ENCODE results near the gene CFAP74.

Gene CFAP74

GRCh38 chr1:2036287-2036686 lies 32.7 kb upstream of the CFAP74 start:
- Histone ChIP-seq H3K4me1 (ENCODE audit: control insufficient read depth, insufficient read depth, low read length) (no peaks in the 10 kb centered on the region), H3K9me3 (ENCODE audit: control insufficient read depth, insufficient read depth, low read length) (no peaks in the 10 kb centered on the region), H3K27me3 (ENCODE audit: control insufficient read depth, insufficient read depth, low read length) (no peaks in the 10 kb centered on the region), H3K36me3 (ENCODE audit: control insufficient read depth, insufficient read depth, low read length) (no peaks in the 10 kb centered on the region), H3K9ac (ENCODE audit: low read depth, low read length) (no peak overlapping the region), H3K4me3 (ENCODE audit: low read depth, low read length) (no peak overlapping the region)

DNA sequence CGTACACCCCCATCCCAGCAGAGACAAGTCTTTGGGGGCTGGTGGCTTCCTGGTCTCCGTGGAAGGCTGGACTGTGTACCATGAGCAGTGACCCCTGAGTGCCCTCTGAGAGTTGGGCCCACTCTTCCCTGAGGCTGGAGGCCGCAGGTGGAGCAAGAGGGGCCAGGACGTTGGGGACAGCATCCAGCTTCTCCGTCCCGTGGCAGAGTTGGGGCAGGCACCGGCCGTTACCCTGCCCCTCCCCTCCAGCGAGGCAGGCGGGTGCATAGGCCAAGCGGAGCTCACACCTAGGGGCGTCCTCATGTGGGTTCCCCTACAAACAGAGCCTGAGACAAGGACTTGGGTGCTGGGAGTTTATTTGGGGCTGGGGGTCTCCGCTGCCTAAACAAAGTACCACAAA lies 29.6 kb upstream of the CFAP74 start:
- Histone ChIP-seq H3K9ac (ENCODE audit: low read depth, low read length) (no peak overlapping the region), H3K4me3 (ENCODE audit: low read depth, low read length) (no peak overlapping the region), H3K9me3 (ENCODE audit: control insufficient read depth, insufficient read depth, low read length) (no peaks in the 10 kb centered on the region), H3K4me1 (ENCODE audit: control insufficient read depth, insufficient read depth, low read length) (no peaks in the 10 kb centered on the region), H3K36me3 (ENCODE audit: control insufficient read depth, insufficient read depth, low read length) (no peaks in the 10 kb centered on the region), H3K27me3 (ENCODE audit: control insufficient read depth, insufficient read depth, low read length) (no peaks in the 10 kb centered on the region)

- Histone ChIP-seq H3K9me3 (ENCODE audit: control insufficient read depth, insufficient read depth, low read length) (no peaks in the 10 kb centered on the region), H3K4me1 (ENCODE audit: control insufficient read depth, insufficient read depth, low read length) (no peaks in the 10 kb centered on the region), H3K27me3 (ENCODE audit: control insufficient read depth, insufficient read depth, low read length) (no peaks in the 10 kb centered on the region), H3K36me3 (ENCODE audit: control insufficient read depth, insufficient read depth, low read length) (no peaks in the 10 kb centered on the region), H3K9ac (ENCODE audit: low read depth, low read length) (no peak overlapping the region), H3K4me3 (ENCODE audit: low read depth, low read length) (no peak overlapping the region)
Measured at GRCh38 chr1:2032737-2033136, 29.2 kb upstream of the CFAP74 start.

DNA sequence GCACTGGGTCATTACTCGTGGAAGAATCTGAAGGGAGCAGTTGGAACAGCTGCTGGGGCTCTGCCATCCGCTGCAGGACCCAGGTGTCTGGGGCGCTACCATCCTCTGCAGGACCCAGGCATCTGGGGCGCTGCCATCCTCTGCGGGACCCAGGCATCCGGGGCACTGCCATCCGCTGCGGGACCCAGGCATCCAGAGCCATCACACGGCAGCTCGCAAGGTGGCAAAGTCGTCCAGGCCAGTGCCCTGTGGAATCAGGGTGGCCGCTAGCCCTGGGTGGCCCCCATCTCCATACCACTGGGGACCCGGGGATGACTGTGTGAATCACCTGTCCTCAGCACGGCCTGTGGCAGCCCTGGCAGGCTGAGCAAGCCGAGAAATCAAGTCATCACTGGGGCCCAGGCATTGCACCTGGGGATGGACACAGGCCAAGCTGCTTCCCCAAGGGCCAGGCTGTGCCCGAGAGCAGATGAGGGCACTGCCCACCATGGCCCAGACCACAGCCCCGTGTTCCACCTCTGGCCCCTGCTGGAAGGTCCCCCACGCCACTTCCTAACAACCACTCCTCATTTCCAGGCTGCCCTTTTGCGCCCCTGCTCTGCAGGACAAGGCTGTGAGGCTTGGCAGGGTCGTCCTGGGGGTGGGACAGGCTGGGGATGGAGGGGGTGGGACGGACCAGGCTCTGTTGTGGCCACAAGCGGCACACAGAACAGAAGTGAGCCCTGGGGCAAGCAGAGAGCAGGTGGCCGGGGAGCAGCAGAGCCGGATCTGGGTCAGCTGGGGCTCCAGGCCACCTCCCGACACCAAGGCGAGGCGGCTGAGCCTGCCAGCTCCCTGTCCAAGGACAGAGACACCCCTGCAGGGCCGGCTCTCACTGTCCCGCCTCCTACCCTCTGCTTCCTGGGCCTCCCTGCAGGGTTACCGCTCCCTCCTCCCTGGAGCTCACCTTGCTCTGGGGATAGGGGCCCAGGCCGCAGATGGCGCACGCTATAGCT lies 28.3 kb upstream of the CFAP74 start:
- Histone ChIP-seq H3K9me3 (ENCODE audit: control insufficient read depth, insufficient read depth, low read length) (no peaks in the 10 kb centered on the region), H3K9ac (ENCODE audit: low read depth, low read length) (no peak overlapping the region), H3K4me1 (ENCODE audit: control insufficient read depth, insufficient read depth, low read length) (no peaks in the 10 kb centered on the region), H3K36me3 (ENCODE audit: control insufficient read depth, insufficient read depth, low read length) (no peaks in the 10 kb centered on the region), H3K27me3 (ENCODE audit: control insufficient read depth, insufficient read depth, low read length) (no peaks in the 10 kb centered on the region), H3K4me3 (ENCODE audit: low read depth, low read length) (no peak overlapping the region)

- no peaks in the 10 kb centered on the region for H3K27me3 ChIP-seq (ENCODE audit: control insufficient read depth, insufficient read depth, low read length)
- H3K36me3 ChIP-seq (ENCODE audit: control insufficient read depth, insufficient read depth, low read length) = no peaks in the 10 kb centered on the region
- H3K4me1 ChIP-seq (ENCODE audit: control insufficient read depth, insufficient read depth, low read length) = no peaks in the 10 kb centered on the region
- no peaks in the 10 kb centered on the region for H3K9me3 ChIP-seq (ENCODE audit: control insufficient read depth, insufficient read depth, low read length)
- H3K4me3 ChIP-seq (ENCODE audit: low read depth, low read length) = no peak overlapping the region
- no peak overlapping the region for H3K9ac ChIP-seq (ENCODE audit: low read depth, low read length)
Measured at GRCh38 chr1:2030076-2030871, 26.7 kb upstream of the CFAP74 start.

- Histone ChIP-seq H3K9ac (ENCODE audit: low read depth, low read length) (no peak overlapping the region), H3K36me3 (ENCODE audit: control insufficient read depth, insufficient read depth, low read length) (no peaks in the 10 kb centered on the region), H3K9me3 (ENCODE audit: control insufficient read depth, insufficient read depth, low read length) (no peaks in the 10 kb centered on the region), H3K27me3 (ENCODE audit: control insufficient read depth, insufficient read depth, low read length) (no peaks in the 10 kb centered on the region), H3K4me1 (ENCODE audit: control insufficient read depth, insufficient read depth, low read length) (no peaks in the 10 kb centered on the region), H3K4me3 (ENCODE audit: low read depth, low read length) (no peak overlapping the region)
Measured at GRCh38 chr1:2029561-2029960, 26.0 kb upstream of the CFAP74 start.

DNA sequence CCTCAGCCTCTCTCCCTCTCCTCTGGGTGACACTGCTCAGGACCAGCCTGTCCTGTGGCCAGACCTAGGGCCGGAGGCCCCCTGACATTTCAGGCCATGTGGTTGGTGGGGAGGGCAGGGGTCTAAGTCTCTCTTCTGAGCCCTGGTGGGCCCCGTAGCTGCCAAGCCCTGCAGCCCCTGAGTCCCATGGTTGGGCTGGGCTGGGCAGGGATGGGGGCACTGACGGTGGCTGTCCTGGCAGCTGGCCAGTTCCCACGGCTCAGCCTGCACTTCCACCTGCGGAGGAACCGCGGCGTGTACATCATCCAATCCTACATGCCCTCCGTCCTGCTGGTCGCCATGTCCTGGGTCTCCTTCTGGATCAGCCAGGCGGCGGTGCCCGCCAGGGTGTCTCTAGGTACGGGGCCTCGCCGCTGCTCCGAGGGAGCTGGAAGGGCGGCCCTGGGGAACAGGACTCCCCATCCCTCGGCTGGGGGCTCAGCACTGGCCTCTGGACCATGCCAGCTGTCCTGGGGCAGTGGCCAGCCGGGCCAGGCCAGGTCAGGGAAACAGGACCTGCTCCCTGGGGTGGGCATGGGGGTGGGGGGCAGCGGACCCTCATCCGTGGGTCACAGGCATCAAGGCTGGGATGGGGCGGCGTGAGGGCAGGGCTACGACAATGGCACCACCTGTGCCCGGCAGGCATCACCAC lies 25.4 kb upstream of the CFAP74 start:
- H3K4me1 ChIP-seq (ENCODE audit: control insufficient read depth, insufficient read depth, low read length) = no peaks in the 10 kb centered on the region
- H3K9me3 ChIP-seq (ENCODE audit: control insufficient read depth, insufficient read depth, low read length) = no peaks in the 10 kb centered on the region
- no peak overlapping the region for H3K9ac ChIP-seq (ENCODE audit: low read depth, low read length)
- no peak overlapping the region for H3K4me3 ChIP-seq (ENCODE audit: low read depth, low read length)
- no peaks in the 10 kb centered on the region for H3K36me3 ChIP-seq (ENCODE audit: control insufficient read depth, insufficient read depth, low read length)
- no peaks in the 10 kb centered on the region for H3K27me3 ChIP-seq (ENCODE audit: control insufficient read depth, insufficient read depth, low read length)

DNA sequence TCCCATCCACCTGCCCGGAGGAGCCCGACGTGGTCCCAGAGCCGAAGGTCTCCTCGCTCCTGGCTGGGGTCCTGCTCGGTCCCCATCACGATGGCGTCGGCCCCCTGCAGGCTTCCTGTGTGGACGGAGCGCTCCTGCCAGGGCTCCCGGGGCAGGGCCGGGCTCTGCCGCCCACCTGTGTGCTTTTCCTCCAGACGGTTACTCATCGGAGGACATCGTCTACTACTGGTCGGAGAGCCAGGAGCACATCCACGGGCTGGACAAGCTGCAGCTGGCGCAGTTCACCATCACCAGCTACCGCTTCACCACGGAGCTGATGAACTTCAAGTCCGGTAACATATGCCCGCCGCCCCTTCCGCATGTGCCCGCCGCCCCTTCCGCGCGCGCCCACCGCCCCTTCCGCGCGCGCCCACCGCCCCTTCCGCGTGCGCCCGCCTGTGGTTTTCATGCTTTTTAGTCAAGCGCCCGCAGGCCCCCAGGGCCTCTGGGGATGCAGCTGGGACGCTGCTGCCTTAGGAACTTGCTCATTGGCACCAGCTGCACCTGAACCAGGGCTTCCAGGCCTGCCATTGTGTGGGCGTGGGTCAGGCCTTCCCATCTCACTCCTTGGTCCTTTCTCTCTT lies 24.5 kb upstream of the CFAP74 start:
- H3K4me1 ChIP-seq (ENCODE audit: control insufficient read depth, insufficient read depth, low read length) = no peaks in the 10 kb centered on the region
- no peak overlapping the region for H3K4me3 ChIP-seq (ENCODE audit: low read depth, low read length)
- no peak overlapping the region for H3K9ac ChIP-seq (ENCODE audit: low read depth, low read length)
- no peaks in the 10 kb centered on the region for H3K27me3 ChIP-seq (ENCODE audit: control insufficient read depth, insufficient read depth, low read length)
- no peaks in the 10 kb centered on the region for H3K9me3 ChIP-seq (ENCODE audit: control insufficient read depth, insufficient read depth, low read length)
- no peaks in the 10 kb centered on the region for H3K36me3 ChIP-seq (ENCODE audit: control insufficient read depth, insufficient read depth, low read length)

DNA sequence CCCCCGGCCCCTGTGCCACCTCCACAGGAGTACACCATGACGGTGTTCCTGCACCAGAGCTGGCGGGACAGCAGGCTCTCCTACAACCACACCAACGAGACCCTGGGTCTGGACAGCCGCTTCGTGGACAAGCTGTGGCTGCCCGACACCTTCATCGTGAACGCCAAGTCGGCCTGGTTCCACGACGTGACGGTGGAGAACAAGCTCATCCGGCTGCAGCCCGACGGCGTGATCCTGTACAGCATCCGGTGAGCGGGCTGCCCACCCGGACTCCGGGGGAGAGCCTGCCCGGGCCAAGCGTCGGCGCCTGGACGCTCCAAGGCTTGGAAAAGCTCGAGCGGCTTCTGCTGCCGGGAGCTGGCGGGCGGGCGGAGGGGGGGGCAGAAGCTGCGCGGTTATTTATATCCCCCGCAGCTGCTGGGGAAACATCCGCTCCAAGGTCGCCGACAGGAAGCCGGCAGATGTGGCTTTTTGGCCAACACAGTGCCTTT lies 21.9 kb upstream of the CFAP74 start:
- Histone ChIP-seq H3K9me3 (ENCODE audit: control insufficient read depth, insufficient read depth, low read length) (no peaks in the 10 kb centered on the region), H3K4me3 (ENCODE audit: low read depth, low read length) (no peak overlapping the region), H3K9ac (ENCODE audit: low read depth, low read length) (no peak overlapping the region), H3K36me3 (ENCODE audit: control insufficient read depth, insufficient read depth, low read length) (no peaks in the 10 kb centered on the region), H3K27me3 (ENCODE audit: control insufficient read depth, insufficient read depth, low read length) (peaks cover under 1% of the 10 kb centered on the region), H3K4me1 (ENCODE audit: control insufficient read depth, insufficient read depth, low read length) (no peaks in the 10 kb centered on the region)

DNA sequence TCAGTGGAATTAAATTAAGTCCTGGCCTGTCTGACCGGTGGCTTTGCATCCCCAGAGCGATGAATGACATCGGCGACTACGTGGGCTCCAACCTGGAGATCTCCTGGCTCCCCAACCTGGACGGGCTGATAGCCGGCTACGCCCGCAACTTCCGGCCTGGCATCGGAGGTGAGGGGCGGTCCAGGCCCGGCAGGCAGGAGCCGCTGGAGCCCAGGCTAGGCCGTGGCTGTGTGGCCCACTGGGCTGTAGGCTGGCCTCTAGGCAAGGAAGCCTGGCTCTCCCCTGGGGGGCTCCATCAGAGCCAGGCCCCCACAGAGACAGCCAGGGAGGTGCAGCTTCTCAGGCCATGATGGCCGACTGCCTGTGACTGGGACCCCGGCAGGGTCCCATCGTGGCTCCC lies 21.3 kb upstream of the CFAP74 start:
- Histone ChIP-seq H3K4me1 (ENCODE audit: control insufficient read depth, insufficient read depth, low read length) (no peaks in the 10 kb centered on the region), H3K27me3 (ENCODE audit: control insufficient read depth, insufficient read depth, low read length) (peaks cover 7% of the 10 kb centered on the region), H3K4me3 (ENCODE audit: low read depth, low read length) (no peak overlapping the region), H3K36me3 (ENCODE audit: control insufficient read depth, insufficient read depth, low read length) (no peaks in the 10 kb centered on the region), H3K9me3 (ENCODE audit: control insufficient read depth, insufficient read depth, low read length) (no peaks in the 10 kb centered on the region), H3K9ac (ENCODE audit: low read depth, low read length) (no peak overlapping the region)

DNA sequence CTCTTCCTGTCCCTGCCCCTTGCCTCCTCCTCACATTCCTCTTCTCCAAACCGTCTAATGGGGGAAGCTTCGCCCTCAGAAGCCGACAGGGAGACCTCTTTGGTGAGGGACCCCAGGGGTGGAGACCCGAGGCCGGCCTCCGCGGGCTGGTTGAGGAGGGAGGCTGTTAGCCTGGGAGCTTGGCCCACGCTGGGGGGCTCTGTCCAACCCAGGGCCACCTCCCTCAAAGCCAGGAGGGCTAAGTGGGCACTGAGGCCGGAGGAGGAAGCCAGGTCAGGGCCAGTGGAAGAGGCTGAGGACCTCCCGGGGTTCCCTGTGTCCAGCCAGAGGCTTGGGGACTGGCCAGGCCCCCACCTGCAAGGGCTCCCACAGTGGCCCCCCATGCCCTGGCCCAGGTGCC lies 20.9 kb upstream of the CFAP74 start:
- Histone ChIP-seq H3K4me1 (ENCODE audit: control insufficient read depth, insufficient read depth, low read length) (no peaks in the 10 kb centered on the region), H3K4me3 (ENCODE audit: low read depth, low read length) (no peak overlapping the region), H3K27me3 (ENCODE audit: control insufficient read depth, insufficient read depth, low read length) (peaks cover 9% of the 10 kb centered on the region), H3K36me3 (ENCODE audit: control insufficient read depth, insufficient read depth, low read length) (no peaks in the 10 kb centered on the region), H3K9ac (ENCODE audit: low read depth, low read length) (no peak overlapping the region), H3K9me3 (ENCODE audit: control insufficient read depth, insufficient read depth, low read length) (no peaks in the 10 kb centered on the region)

Data from iPS-15b (cell line).